ENCODE data around the gene SP140L.
"Not testable (repeated sequence)": the region's sequence is repeated elsewhere in the genome, so short reads cannot be mapped to it uniquely, and the experiment has no call there.

The SP140L gene

GRCh38 chr2:230326453-230327417 is at the start of gene SP140L:
SP140L (plus strand) TSS chr2:230327193; CDS start chr2:230327270, 77 bp downstream.
- DNase-seq = no peak

- DNase-seq = no peak
Measured at GRCh38 chr2:230282936-230283335, 44.1 kb upstream of the SP140L start.

GRCh38 chr2:230286048-230286447 is 40.9 kb upstream of the SP140L start:
- no peak for DNase-seq

- not testable (repeated sequence) for DNase-seq
Measured at GRCh38 chr2:230289311-230289710, 37.7 kb upstream of the SP140L start.

- DNase-seq = no peak
Measured at GRCh38 chr2:230295192-230295591, 31.8 kb upstream of the SP140L start.

- DNase-seq = no peak
Measured at GRCh38 chr2:230296917-230297316, 30.1 kb upstream of the SP140L start.

- no peak for DNase-seq
Measured at GRCh38 chr2:230299618-230300017, 27.4 kb upstream of the SP140L start.

- no peak for DNase-seq
Measured at GRCh38 chr2:230305416-230306275, 21.3 kb upstream of the SP140L start.

- no peak for DNase-seq
Measured at GRCh38 chr2:230306474-230306873, 20.5 kb upstream of the SP140L start.

- DNase-seq = no peak
Measured at GRCh38 chr2:230307485-230307884, 19.5 kb upstream of the SP140L start.

GRCh38 chr2:230308402-230309000 is 18.5 kb upstream of the SP140L start:
- DNase-seq = no peak

GRCh38 chr2:230310792-230311191 is 16.2 kb upstream of the SP140L start:
- not testable (repeated sequence) for DNase-seq

- not testable (repeated sequence) for DNase-seq
Measured at GRCh38 chr2:230311634-230312033, 15.4 kb upstream of the SP140L start.

- no peak for DNase-seq
Measured at GRCh38 chr2:230312638-230313037, 14.4 kb upstream of the SP140L start.

- no peak for DNase-seq
Measured at GRCh38 chr2:230317366-230317765, 9.6 kb upstream of the SP140L start.

GRCh38 chr2:230318190-230319121 is 8.5 kb upstream of the SP140L start:
- DNase-seq = no peak

- no peak for DNase-seq
Measured at GRCh38 chr2:230319211-230319862, 7.7 kb upstream of the SP140L start.

- DNase-seq = no peak
Measured at GRCh38 chr2:230321031-230321430, 6.0 kb upstream of the SP140L start.

- DNase-seq = no peak
Measured at GRCh38 chr2:230322561-230323384, 4.2 kb upstream of the SP140L start.

- no peak for DNase-seq
Measured at GRCh38 chr2:230323385-230324106, 3.4 kb upstream of the SP140L start.

All from NCI-H1092 (cell line).